NCI-H2196 treated with DMSO at 0.1 percent for 48 hours (cell line): ENCODE data around the gene GNG12.
A peak's percentile ranks its signal among the peaks of the same experiment; 100 is the strongest.
"Not testable (repeated sequence)": the region's sequence is repeated elsewhere in the genome, so short reads cannot be mapped to it uniquely, and the experiment has no call there.

ENCODE experiments used
- DNase-seq: peaks from one replicate; lab custom pipeline; 2025; ENCODE audit not compliant: unreplicated experiment; lab: John Stamatoyannopoulos, UW

GNG12 gene

GRCh38 chr1:67657152-67657551 lies 176.1 kb downstream of the GNG12 start:
- not testable (repeated sequence) for DNase-seq

- no peak for DNase-seq
These were observed 177.7 kb downstream of the GNG12 start for GRCh38 chr1:67655581-67655980.

GRCh38 chr1:67653304-67653703 lies 180.0 kb downstream of the GNG12 start:
- no peak for DNase-seq

GRCh38 chr1:67652800-67653199 lies 180.5 kb downstream of the GNG12 start:
- DNase-seq, result peak; percentile 34
